ENCODE measurements around the gene PECR.
"Not testable (repeated sequence)": the region's sequence is repeated elsewhere in the genome, so short reads cannot be mapped to it uniquely, and the experiment has no call there.

PECR gene

GRCh38 chr2:216104691-216105090 is 23.1 kb upstream of the PECR start:
- no peak for DNase-seq (ENCODE audit: low read depth)

DNA sequence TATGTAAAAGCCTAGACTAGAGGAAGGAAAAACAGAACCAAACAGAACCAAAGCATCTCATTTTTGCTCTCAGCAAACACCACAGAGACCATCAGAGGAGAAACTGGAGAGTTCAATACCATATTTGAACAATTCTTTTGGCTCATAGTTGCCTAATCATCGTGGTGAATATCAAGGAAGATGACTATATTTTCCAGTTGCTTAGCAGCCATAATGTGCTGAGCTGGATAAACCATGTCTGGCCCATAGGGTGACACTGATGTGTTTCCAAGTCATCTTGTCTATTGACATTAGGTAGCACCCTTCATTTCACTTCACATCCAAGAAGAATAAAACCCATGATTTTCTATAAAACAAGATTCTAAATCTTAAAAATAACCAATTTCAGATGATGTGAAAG is 21.6 kb upstream of the PECR start:
- no peak for DNase-seq (ENCODE audit: low read depth)

GRCh38 chr2:216101109-216101508 is 19.5 kb upstream of the PECR start:
- no peak for DNase-seq (ENCODE audit: low read depth)

- DNase-seq (ENCODE audit: low read depth), result no peak
Measured at GRCh38 chr2:216098421-216099334, 17.1 kb upstream of the PECR start.

DNA sequence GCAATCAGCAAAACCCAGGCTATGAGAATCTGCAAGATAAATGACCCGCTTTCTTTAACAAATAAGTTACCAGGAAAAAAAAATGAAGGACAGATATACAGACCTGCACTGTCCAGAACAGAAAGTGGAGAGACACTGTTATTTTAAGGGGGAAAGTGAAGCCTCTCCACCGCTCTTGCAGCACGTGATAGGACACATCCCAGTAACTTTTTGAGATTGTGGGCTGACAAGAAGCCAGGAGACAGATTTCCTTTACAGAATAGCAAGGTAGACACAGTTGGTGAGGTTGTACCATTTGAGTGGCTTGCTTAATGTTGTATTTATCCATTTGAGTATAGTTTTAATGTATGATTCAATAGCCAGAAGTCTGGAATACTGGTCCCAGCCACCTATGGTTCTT is 13.1 kb upstream of the PECR start:
- DNase-seq (ENCODE audit: low read depth), result no peak

DNA sequence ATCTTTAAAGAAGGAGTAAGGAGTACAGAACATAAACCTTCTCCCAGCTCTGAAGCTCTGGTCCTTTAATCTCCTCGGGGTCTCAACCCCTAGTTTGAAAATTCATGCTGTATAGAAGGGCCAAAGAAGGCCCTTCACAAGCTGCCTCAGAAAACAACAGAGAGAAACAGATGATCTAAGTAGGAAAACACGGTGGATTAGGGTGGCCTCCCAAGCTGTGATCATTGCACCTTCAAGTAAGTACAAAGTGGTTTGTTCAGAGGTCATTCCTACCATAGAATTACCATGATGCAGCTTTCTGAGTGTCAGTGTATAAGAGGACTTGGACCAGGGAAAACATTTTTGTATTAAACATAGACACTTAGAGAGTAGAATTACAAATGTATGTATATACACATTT is 11.0 kb upstream of the PECR start:
- no peak for DNase-seq (ENCODE audit: low read depth)

DNA sequence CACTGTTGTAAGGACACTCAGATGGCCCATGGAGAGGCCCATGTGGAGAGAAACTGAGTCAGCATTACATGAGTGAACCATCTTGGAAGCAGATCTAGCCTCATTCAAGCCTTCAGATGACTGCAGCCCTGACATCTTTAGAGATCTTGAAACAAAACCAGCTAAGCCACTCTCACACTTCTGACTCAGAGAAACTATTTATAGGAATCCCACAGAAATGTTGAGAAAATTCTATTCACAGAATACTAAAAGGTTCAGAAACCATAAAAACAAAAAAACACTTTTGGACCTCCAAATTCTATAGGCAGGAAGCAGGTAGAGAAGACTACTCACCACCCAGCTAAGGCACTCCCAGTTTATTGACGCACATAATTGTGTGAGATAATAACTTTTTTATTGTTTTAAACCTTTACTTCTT is 8.8 kb upstream of the PECR start:
- no peak for DNase-seq (ENCODE audit: low read depth)

DNA sequence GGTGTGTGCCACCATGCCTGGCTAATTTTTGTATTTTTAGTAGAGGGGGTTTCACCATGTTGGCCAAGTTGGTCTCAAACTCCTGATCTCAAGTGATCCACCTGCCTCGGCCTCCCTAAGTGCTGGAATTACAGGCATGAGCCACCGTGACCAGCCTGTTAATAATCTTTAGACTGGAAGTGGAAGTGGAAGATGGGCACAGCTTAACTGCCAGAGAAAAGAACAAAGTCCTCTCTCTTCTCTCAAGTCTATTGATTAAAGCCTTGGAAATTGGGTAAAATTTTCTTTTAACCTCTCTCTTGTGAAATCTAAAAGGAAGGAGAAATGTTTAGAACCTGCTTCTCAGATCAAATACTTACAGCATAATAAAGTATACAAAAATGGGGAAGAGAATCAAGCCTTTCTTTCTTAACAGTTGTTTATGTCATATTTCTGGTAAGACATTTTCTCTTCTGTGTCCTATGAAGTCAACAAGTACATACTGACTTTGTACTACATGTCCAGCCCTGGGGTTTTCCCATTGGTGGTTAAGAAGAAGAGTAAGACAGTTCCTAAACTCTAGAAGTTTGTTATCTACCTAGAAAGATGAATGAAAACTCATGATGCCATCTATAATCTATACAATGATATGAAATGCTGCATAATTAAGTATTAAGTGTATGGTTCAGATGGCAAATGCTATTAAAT is 4.7 kb upstream of the PECR start:
- DNase-seq (ENCODE audit: low read depth), result no peak

DNA sequence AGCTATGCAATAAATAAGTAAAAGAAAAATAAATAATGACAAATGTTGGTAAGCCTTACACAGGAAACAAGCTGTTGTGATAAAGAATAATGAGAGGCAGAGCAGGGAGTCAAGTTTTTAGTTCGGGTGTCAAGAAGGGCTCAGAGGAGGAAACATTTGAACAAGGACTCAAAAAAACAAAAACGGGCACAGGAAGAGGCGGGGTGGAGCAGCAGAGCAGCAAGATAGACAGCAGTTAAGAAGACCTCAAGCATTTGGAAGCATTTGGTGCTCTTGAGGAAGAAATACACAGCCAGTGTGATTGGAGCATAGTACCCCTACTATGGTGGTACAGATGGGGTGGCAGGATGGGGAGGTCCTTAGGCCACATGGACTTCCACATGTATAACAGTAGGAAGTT is 2.9 kb upstream of the PECR start:
- no peak for DNase-seq (ENCODE audit: low read depth)

- DNase-seq (ENCODE audit: low read depth), result no peak
Measured at GRCh38 chr2:216083464-216084281, 2.1 kb upstream of the PECR start.

DNA sequence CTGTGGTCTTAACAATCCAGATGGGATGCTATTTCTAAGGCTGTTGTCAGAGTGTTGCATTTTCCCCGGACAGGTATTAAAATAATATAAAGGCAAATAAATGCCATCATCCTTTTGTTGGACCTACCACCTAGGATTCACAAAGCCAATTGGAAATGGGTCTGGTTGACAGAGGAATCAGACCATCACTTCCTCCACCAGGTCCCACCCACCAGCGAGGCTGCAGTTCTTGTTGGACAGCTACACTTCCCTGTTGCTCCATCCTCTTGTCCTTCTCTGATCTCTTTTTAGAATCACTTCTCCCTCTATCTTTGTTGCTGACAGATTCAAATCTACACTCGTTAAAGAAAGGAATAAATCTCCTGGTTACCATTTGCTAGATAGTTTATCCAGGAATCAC is 1.2 kb upstream of the PECR start:
- no peak for DNase-seq (ENCODE audit: low read depth)

DNA sequence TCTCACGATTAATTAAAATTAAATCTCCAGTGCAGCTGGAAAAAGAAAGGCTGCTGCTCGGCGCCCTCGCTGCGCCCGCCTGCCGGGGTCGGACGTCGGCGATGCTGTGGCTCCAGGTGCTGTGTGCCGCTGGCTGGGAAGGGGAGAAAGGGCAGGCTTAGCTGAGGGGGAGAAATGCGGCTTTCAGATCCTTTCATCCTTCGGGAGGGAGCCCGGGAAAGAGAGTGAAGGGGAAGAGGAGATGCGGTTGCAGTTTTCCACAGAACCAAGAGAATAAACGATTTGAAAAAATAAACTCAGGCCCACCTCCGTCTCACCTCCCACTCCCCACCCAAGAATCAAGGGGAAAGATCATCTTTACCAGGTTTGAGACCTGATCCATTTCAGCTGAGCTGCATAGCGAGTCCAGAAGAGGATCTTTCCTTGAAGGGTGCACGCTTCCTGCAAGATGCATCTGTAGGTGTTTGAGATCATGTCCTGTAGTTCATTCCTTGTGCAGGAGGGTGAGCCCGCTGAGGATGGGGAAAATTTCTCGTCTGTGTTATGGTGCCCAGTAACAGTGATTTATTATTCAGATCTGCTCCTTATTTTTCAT is 605 bp upstream of the PECR start:
- DNase-seq (ENCODE audit: low read depth), result no peak

- DNase-seq (ENCODE audit: low read depth), result no peak
Measured at GRCh38 chr2:216081012-216081411, 597 bp downstream of the PECR start.

- DNase-seq (ENCODE audit: low read depth), result not testable (repeated sequence)
Measured at GRCh38 chr2:216080048-216080447, 1.6 kb downstream of the PECR start.

- DNase-seq (ENCODE audit: low read depth), result no peak
Measured at GRCh38 chr2:216078776-216079175, 2.8 kb downstream of the PECR start.

GRCh38 chr2:216075510-216076485 is 5.8 kb downstream of the PECR start:
- no peak for DNase-seq (ENCODE audit: low read depth)

DNA sequence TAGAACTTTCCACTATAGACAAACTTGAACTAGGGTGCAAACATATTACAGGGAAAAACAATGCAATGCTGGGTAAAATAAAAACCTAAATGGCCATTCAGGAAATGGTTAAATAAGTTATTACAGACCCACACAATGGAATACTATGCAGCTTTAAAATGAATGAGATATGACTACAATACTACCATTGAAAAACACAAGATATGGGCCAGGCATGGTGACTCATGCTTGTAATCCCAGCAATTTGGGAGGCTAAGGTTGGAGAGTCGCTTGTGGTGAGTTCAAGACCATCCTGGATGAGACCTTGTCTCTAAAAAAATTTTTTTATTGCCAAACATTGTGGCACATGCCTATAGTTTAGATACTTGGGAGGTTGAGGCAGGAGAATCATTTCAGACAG is 6.8 kb downstream of the PECR start:
- no peak for DNase-seq (ENCODE audit: low read depth)

GRCh38 chr2:216074380-216074779 is 7.2 kb downstream of the PECR start:
- no peak for DNase-seq (ENCODE audit: low read depth)

DNA sequence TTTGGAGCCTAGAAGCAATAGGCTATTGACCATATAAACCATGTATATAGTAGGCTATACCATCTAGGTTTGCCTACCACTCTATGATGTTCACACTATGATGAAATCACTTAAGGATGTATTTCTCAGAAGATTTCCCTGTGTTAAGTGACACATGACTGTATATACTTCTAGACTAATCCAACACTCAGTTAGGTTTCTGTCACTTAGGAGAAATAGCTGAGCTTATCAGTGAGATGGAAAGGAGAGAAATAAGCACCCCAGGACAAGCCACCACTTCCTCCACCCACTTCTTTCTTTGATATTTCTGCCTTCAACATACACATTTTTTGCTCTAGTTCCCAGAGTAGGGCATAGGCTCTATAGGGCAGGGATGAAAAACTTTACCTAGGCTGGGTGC is 7.8 kb downstream of the PECR start:
- no peak for DNase-seq (ENCODE audit: low read depth)

GRCh38 chr2:216072473-216072872 is 9.1 kb downstream of the PECR start:
- DNase-seq (ENCODE audit: low read depth), result no peak

Measured in stimulated activated CD8-positive, alpha-beta memory T cell treated with anti-CD3 and anti-CD28 coated beads, Interleukin-4, amount 100 ng/mL, for 24 hours (primary cell).